Measurements from ENCODE around the gene RRM2. TPM values are rescaled to one million over a fixed set of nuclear protein-coding genes. Genes with fewer than 3 reads are reported as not detected.

The RRM2 gene
- polyA plus RNA-seq, 2 of the 4 experiments (the other 2 are of a cell fraction), result 84.4 to 111 TPM

DNA sequence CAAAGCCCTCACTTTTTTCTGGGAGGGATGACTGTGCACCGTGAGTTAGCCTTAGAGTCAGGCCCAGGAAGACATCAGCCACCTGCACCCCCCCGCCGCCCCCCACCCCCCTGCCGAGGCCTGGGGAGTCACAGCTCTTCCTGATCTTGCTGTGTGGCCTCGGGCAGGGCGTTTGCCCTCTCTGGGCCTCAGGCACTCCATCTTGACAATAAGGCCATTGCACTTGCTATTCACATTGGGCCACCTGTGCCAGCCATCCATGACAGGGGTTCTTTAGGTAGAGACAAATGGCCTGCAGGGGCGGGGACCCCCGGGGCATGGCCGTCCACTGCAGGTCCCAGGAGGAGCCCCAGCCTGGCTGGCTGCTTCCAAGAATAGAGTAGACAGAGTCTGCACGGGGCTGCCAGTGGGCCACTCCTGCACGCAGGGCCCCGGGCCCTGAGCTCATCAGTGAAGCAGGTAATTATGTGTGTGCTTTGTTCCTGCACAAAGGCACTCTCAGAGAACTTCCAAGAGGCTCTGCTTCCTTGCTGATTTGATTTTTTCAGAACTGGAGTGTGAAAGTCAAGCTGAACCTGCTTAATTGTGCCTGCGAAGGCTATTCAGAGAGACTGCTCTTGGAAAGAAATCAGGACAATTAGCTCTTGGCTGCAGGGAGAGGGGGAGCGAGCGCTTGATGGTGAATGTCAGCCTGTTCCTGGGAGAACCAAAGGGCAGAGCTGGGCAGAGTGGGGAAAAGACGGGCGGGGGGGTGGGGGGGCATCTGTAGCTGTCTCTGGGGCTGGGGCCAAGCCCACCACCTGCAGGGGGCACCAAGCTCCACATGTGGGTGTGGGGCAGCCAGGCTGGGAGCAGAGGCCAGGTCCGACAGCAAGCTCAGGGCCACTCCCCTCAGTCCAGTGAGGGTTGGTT lies 40.3 kb downstream of the RRM2 start:
- FAIRE-seq, result no peak
- TF ChIP-seq SMC3 (IDR thresholded peaks at IDR 0.05) (peak; percentile 32; the same call in 2 of the 3 replicates), RNF2 (IDR thresholded peaks at IDR 0.05; ENCODE audit: borderline replicate concordance, low read depth) (no peak), ZFP36 (IDR thresholded peaks at IDR 0.05; ENCODE audit: borderline replicate concordance, partially characterized antibody) (peak; percentile 36), RAD21 (conservative IDR thresholded peaks at IDR 0.05 in 1 of 2, IDR thresholded peaks at IDR 0.05 in 1 of 2) (peak; percentile 21 to 31; a peak in 2 of 5 replicates)
- TF ChIP-seq, protein P1, sequence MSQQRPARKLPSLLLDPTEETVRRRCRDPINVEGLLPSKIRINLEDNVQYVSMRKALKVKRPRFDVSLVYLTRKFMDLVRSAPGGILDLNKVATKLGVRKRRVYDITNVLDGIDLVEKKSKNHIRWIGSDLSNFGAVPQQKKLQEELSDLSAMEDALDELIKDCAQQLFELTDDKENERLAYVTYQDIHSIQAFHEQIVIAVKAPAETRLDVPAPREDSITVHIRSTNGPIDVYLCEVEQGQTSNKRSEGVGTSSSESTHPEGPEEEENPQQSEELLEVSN (IDR thresholded peaks at IDR 0.05; ENCODE audit: borderline replicate concordance, low read depth), result no peak
- TF ChIP-seq, protein P2, sequence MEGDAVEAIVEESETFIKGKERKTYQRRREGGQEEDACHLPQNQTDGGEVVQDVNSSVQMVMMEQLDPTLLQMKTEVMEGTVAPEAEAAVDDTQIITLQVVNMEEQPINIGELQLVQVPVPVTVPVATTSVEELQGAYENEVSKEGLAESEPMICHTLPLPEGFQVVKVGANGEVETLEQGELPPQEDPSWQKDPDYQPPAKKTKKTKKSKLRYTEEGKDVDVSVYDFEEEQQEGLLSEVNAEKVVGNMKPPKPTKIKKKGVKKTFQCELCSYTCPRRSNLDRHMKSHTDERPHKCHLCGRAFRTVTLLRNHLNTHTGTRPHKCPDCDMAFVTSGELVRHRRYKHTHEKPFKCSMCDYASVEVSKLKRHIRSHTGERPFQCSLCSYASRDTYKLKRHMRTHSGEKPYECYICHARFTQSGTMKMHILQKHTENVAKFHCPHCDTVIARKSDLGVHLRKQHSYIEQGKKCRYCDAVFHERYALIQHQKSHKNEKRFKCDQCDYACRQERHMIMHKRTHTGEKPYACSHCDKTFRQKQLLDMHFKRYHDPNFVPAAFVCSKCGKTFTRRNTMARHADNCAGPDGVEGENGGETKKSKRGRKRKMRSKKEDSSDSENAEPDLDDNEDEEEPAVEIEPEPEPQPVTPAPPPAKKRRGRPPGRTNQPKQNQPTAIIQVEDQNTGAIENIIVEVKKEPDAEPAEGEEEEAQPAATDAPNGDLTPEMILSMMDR (IDR thresholded peaks at IDR 0.05), result 0 out of 3 replicates have a peak, but pooled peaks have one; percentile 7
- H3K9me3 ChIP-seq, result no peaks in the 10 kb centered on the region
- no peak overlapping the region for H3K4me3 ChIP-seq
- ATAC-seq, result peak; percentile 20 to 38; a peak in 2 of 6 replicates
- 90% methylated on average over 14 of the region's 18 CpGs for WGBS (ENCODE audit: missing lambda C conversion rate)
- H3K4me1 ChIP-seq, result no peaks in the 10 kb centered on the region
- peak in 1 of 2 experiments; percentile 27 for DNase-seq (ENCODE audit: low read depth in 1 of 2, low spot score in 1 of 2)
- ChIA-PET POLR2A (interaction anchor here (0.6 kb wide), 1 partner anchor 10 kb away, joined by 6 read pairs; no protein-coding TSS in a partner anchor), CTCF (interaction anchor here (0.6 to 6.9 kb wide), 13 partner anchors 9 to 274 kb away, joined by 3 to 53 read pairs (median 3); no protein-coding TSS in a partner anchor)
- H3K27ac ChIP-seq, result no peak overlapping the region
- H3K4me2 ChIP-seq, result no peak overlapping the region

DNA sequence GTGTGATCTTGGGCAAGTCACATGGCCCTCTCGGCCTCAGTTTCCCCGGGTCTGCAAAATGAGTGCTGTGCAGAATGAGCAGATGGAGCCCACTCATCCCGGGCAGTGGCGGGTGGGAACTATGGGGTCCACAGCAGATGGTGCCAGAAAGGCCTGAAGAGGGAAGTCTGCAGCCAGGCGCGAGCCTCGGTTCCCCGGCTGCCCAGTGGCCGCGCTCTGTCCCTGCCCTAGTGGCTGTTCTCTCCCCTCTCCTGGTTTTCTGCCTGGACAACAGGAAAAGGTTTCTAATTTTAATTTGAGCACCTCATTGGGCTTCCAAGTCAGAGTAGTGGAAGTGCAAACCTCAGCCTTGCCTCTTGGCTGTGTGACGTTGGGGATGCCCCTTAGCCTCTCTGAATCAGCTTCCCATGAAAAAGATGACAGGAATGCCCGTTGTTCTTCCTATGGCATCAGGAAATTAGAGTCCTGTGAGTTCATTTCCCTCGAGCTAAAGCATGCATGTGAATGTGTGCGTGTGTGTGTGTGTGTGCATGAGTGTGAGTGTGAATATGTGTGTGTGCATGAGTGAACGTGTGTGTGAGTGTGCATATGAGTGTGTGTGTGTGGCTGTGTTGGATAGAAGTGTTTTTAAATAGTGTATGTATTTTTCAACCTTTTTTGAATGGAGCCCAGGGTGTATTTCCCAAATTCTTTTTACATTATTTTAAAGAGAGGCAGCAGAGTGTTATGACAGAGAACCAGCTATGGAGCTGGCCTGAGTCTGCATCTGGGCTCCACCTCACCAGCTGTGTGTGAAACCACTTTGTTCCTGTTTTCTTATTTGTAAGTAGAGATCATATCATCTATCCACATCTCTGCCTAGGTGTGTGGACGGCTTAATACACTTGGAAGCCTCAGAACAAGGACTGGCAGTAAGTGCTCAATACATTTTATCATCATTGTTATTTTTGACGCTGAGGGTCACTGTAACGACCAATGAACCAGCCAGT lies 41.3 kb downstream of the RRM2 start:
- CTCF ChIA-PET, result interaction anchor here (0.7 to 6.9 kb wide), 9 partner anchors 8 to 271 kb away, joined by 3 to 53 read pairs (median 6); no protein-coding TSS in a partner anchor
- FAIRE-seq, result no peak
- 78% methylated on average over 18 of the region's 18 CpGs for WGBS (ENCODE audit: missing lambda C conversion rate)
- POLR2A ChIA-PET, result no interaction called here
- Histone ChIP-seq H3K9me3 (no peaks in the 10 kb centered on the region), H3K4me1 (no peaks in the 10 kb centered on the region), H3K27ac (no peak overlapping the region), H3K4me3 (no peak overlapping the region), H3K4me2 (no peak overlapping the region)
- DNase-seq (ENCODE audit: low read depth in 1 of 2, low spot score in 1 of 2), result no peak
- TF ChIP-seq KDM1A (IDR thresholded peaks at IDR 0.05; ENCODE audit: low read depth) (no peak), RFX5 (IDR thresholded peaks at IDR 0.05) (no peak), RCOR1 (IDR thresholded peaks at IDR 0.05; ENCODE audit: low read depth, low read length) (no peak), ZC3H11A (IDR thresholded peaks at IDR 0.05) (no peak), FOSL2 (IDR thresholded peaks at IDR 0.05) (no peak), FOSL2 (CRISPR knock-in tag; IDR thresholded peaks at IDR 0.05) (no peak), HOXA7 (CRISPR knock-in tag; IDR thresholded peaks at IDR 0.05) (no peak), POLR2A (IDR thresholded peaks at IDR 0.05; ENCODE audit: low read length) (no peak), JUNB (IDR thresholded peaks at IDR 0.05) (no peak), MAZ (IDR thresholded peaks at IDR 0.05; ENCODE audit: borderline replicate concordance, low read depth, low read length) (no peak), ZNF302 (CRISPR knock-in tag; IDR thresholded peaks at IDR 0.05) (no peak), KDM5A (IDR thresholded peaks at IDR 0.05) (no peak), GATA3 (IDR thresholded peaks at IDR 0.05; ENCODE audit: borderline replicate concordance) (no peak), SREBF2 (IDR thresholded peaks at IDR 0.05) (no peak), SMC3 (IDR thresholded peaks at IDR 0.05) (no peak), ESRRA (IDR thresholded peaks at IDR 0.05; ENCODE audit: borderline replicate concordance, low read length) (no peak), CBX2 (IDR thresholded peaks at IDR 0.05; ENCODE audit: borderline replicate concordance, low read depth) (no peak), CHD2 (IDR thresholded peaks at IDR 0.05; ENCODE audit: low read length, partially characterized antibody) (no peak)
- TF ChIP-seq, protein P2 (IDR thresholded peaks at IDR 0.05), result no peak
- TF ChIP-seq, protein P3, sequence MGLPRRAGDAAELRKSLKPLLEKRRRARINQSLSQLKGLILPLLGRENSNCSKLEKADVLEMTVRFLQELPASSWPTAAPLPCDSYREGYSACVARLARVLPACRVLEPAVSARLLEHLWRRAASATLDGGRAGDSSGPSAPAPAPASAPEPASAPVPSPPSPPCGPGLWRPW (IDR thresholded peaks at IDR 0.05), result no peak
- ATAC-seq, result no peak

Measured in A549 (cell line).